GM18951 (cell line): ENCODE data around the gene ATG16L2.
"Not testable (repeated sequence)": the region's sequence is repeated elsewhere in the genome, so short reads cannot be mapped to it uniquely, and the experiment has no call there.

Source experiments
- POLR2A ChIP-seq: IDR thresholded peaks from 4 replicates; pipeline ENCODE4 v1.6.1; 2011; ENCODE audit warnings: mild to moderate bottlenecking; ENCODE audit not compliant: insufficient read length, insufficient read depth; ENCODE audit errors: extremely low read depth
- in situ Hi-C: fragments of 300-500 bp; cut with MboI; formaldehyde crosslinking; loops from one replicate; pipeline ENCODE4 v1.12.0; 2022; ENCODE audit warnings: low sequenced_read_pairs, mixed read lengths, inconsistent platforms; ENCODE audit not compliant: unreplicated experiment

ATG16L2 gene

DNA sequence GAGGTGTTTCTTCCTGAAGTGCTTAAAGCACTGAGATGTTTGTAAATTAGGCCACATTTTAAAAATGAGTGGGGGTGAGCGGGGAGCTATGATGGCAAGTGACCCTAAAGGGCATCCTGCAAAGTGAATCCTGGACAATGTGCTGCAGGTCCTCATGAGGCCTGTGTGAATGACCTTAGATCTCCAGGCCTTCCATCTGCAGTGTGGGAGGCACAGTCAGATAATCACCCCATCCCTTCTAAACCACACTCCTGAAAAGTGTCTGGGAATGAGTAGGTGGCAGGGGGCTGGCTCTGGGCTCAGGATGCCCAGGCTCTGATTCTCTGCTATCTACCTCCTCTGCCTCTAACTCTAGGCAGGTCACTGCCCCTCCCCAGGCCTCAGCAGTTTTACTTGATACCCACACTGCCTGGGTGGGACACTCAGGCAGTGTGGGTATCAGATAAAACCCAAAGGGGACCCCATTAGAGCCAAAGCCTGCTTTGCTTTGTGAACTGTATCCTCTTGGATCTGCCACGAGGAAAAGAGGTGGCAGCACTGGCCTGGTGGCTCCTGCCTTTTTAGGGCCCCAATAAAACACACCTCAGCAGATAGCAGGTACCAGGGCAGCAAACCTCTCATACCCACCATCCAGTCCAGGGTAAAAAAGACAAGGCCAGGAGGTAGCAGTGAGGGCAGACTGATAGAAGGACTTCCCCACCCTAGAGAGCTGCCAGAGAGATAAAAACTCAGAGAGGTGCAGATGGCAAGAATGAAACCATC is 30.9 kb upstream of the ATG16L2 start:
- in situ Hi-C loops, result no loop called here

DNA sequence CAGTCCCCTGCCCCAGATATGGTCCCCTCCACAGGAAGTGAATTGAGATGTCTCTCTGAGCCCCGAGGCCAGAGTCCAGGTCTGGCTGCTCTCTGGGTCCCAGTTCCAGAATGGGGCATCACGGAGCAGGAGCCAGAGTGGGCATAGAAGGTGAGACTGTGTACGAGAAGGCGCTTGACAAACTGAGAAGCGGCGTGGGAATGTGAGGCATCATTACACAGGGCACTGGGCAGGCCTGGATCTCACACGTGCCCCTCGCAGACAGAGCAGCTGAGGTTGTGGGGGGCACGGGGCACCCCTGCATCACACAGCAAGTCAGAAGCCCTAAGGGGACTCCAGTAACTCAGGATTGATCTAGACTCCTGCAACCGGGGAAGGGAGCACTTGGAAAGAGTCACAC is 29.5 kb upstream of the ATG16L2 start:
- TF ChIP-seq POLR2A, result no peak

More for the DNA sequence above, 30.9 kb upstream of the ATG16L2 start:
- no peak for TF ChIP-seq POLR2A

DNA sequence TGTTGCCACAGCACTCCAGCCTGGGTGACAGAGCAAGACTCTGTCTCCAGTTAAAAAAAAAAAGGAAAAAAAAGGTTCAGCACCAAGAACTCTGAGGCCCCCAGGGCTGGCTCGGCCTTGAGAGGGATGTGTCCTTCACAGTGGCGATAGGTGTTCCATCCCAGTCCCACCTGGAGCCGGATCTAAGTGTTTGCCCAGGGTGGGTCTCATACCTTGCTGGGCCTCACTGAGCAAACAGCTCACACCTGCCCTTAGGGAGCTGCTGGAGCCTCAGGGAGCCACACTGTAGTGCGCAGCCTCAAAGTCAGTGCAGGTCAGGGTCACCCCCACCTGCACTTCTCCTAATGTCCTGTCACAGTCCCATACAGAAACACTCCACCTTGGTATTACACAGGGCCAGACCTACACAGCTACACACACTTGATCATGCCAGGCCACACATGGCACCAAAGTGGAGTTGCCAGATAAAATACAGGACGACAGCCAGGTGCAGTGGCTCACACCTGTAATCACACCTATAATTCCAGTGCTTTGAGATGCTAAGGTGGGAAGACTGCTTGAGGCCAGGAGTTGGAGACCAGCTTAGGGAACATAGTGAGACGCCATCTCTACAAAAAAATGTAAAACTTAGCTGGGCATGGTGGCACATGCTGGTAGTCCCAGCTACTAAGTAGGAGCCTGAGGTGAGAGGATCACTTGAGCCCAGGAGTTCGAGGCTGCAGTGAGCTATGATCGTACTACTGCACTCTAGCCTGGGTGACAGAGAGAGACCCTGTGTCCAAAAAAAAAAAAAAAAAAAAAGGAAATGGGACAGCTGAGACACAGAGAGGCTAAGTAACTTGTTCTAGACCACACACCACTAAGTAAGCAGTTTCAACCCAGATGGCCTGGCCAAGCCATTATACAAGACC is 27.7 kb upstream of the ATG16L2 start:
- TF ChIP-seq POLR2A, result no peak
- in situ Hi-C loops, result no loop called here

More for the DNA sequence above, 29.5 kb upstream of the ATG16L2 start:
- in situ Hi-C loops, result no loop called here

DNA sequence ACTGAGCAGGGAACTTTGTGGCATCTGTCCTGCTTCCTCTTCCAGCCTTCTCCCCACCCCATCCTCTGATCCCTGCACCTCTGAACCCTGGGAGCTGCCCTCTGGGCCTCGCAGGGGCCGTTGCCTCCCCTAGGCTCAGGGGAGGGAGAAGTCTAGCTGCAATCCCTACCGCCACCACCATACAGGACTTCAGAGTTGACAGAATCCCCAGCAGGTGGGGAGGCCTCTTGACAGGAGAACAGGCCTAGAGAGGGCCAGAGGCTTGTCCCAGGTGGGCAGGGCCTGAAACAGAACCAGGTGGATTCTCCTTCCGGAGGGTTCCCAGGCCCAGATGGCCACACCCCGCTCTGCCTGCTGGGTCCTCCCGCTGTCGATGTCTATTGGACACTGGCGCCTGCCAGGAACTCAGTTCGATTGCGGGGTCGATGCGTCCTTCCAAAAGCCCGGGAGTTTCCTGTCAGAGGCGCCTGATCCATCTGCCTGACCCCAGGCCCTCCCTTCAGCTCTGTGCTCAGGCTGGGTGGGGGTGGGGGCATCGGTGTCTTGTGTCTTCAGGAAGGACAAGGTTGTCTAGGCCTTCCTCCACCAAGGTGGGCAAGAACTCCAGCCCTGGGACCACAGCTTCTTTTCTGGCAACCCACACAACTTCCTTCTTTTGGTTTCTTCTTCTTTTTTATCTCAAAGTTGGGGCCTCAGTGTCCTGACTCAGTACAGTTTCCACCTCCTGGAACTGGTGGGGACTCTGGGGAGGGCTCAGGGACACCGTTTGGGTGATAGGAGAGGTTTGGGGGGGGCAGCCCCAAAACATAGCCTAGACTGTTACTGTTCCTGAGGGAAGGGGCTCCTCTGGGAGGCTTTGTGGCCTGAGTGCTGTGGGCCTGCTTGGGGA is 26.8 kb upstream of the ATG16L2 start:
- in situ Hi-C loops, result no loop called here
- peak; percentile 18 for TF ChIP-seq POLR2A

DNA sequence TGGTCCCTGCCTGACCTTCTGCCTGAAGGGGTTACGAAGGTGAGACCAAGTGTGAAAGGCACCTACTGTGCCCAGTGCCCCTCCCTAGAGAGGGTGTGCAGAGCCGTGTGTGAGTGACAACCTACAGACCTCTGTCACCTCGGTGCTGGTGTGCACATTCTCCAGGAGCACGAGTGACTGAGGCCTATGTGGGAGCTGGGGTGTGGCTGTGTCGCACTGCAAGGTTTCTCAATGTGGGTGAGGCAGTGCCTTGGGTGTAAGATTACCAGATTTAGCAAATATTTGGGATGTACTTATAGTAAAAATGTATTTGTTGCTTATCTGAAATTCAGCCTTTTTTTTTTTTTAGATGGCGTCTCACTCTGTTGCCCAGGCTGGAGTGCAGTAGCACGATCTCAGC is 26.0 kb upstream of the ATG16L2 start:
- no peak for TF ChIP-seq POLR2A
- in situ Hi-C loops, result no loop called here

DNA sequence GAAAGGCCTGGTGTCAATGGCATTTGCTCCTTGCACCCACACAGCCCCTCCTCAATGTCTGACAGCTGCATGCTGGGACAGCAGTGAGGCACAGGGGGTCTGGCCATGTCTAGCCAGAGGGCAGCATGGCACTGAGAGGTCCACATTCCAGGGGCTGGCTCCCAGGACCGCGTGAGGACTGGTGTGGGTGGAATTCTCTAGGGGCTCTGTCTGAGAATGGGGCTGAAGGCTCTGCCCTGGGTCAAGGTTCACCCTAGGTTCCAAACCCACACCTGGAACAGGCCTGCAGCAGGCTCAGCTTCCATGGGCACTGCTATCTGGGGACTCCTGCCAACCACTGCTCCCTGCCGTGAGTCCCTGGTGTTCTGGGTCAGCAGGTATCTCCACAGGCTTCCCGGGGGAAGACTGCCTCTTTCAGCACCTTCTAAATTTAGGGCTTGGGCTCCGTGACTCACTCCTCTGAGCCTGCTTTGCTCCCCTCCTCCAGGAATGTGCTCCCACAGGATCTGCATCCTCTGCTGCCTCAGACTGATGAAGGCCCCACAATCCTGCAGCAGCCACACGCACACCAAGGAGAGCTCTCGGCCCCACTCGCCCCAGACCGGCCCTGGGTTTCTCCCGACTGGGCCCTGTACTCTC is 24.6 kb upstream of the ATG16L2 start:
- no peak for TF ChIP-seq POLR2A
- in situ Hi-C loops, result no loop called here

DNA sequence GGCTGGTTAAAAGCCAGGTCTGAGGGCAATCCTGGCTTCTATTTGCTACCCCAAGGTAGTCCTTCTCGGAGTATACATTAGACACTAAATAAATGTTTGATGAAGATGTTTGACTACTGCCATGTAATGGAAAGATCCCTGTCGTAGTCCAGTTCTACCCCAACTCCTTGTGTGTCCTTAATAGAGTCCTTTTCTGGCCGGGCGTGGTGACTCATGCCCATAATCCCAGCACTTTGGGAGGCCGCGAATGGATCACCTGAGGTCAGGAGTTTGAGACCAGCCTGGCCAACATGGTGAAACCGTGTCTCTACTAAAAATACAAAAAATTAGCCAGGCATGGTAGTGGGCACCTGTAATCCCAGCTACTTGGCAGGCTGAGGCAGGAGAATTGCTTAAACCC is 23.0 kb upstream of the ATG16L2 start:
- in situ Hi-C loops, result not testable (repeated sequence)

DNA sequence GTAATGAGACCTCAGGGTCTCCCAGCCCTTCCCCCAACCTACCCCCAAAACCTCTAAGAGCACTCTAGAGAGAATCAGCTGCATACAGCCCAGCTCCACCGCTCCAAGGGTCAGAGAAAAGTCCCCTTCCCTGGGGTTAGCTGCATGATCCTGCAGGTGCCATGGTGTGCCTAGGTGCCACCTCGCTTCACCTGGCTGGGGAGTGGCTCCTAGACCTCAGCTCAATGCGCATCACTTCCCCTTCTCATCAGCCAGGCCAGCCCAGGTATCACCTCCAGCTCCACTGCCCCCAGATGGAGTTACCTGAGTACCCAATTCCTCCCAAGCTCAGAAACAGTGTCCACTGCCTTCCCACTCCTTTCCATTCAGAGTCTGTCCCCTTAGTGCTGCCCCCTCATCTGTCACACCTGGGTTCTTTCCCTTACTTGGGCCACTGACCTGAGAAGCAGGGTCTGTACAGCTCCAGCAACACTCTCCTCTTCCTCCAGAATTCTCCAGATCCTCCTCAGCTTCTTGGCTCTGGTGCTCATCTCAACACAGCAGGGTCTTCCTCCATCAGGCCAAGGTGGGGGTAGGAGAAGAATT is 21.7 kb upstream of the ATG16L2 start:
- in situ Hi-C loops, result no loop called here
- no peak for TF ChIP-seq POLR2A

DNA sequence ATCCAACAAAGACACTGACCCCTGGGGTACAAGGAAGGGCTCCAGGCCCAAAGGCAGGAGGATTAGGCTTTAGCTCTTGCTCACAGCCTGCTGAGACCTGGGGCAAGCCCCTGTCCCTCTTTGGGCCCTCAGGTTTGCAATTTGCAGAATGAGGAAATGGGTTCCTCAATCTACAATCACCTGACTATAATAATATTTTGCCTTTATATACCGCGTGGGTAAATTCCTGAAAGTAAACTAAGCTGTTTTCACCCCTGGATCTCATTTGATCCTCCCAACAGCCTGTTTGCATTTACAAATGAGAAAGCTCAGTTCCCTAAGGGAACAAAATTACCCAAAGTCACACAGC is 21.2 kb upstream of the ATG16L2 start:
- no peak for TF ChIP-seq POLR2A
- in situ Hi-C loops, result no loop called here

DNA sequence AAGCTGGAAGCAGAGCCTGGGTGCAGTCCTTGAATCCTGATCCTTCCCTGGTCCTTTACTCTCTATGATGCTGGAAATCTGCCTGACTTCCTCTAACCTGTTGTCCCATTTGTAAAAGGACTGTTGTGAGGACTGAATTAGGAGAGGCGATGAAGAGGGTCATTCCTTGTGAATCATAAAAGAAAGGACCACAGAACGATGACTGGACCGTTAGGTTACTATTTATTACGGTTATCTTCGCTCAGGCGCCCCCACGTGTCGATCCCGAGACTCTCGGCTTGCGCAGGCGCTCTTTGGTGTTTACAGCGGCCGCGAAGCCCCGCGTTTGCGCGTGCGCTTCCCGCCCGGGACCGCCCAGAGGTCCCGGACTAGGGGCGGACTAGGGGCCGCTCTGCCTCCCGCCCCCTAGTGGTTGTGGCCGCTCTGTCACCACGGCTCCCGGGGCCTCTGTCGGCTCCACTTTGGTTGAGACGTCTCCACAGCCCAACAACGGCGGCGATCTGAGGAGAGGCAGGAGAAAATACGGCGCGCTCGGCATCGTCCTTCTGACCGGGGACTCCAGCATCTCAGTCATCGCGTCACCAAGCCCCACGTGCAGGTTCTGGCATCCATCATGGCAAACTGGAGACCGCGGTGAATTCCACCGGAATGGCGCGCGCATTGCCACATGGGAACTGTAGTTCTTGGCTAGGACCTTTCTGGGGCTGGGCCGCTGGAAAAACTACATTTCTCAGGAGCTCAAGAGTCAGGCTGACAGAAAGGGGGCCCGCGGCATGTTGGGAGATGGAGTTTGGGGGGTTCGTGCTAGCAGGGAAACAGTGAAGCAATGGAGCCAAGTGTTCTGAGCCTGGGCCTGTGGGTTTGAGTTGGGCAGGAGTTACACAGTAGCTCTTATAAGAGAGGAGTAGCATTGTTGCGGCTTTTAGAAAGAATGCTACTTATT is 20.5 kb upstream of the ATG16L2 start, which contains the start of gene STARD10:
TSS of gene STARD10 (minus strand) at position 623 of the 943 bp plus-strand sequence. CDS start 12,866 bp downstream, outside the sequence.
- peak; percentile 69 for TF ChIP-seq POLR2A
- in situ Hi-C loops, result no loop called here

DNA sequence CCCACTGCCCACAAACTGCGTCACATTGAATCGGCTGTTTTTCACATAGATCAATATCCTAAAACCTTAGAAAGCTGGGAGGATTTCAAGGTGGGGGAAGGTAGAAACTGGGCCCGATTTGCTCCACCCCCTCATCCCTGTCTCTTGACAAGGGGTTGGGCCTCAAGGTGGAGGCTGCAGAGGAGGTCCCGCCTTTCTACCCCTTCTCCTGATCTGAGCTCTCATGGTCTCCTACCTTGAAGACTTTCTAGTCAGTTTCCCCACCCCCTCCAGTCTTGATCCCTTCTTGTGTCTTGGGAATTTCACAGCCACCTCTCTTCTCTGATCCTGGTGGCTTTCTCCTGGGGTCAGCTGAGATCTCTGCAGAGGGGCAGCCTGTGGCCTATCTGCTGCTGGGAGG is 15.8 kb upstream of the ATG16L2 start:
- in situ Hi-C loops, result loop anchor here (5.0 kb wide), 1 partner anchor 71 kb away; no protein-coding TSS in a partner anchor

More for the DNA sequence above, 15.8 kb upstream of the ATG16L2 start:
- no peak for TF ChIP-seq POLR2A
